ENCODE measurements around the gene GNS. TPM values are rescaled to one million over a fixed set of nuclear protein-coding genes. Genes with fewer than 3 reads are reported as not detected.
"Not testable (repeated sequence)": the region's sequence is repeated elsewhere in the genome, so short reads cannot be mapped to it uniquely, and the experiment has no call there.

GNS gene
- total and polyA plus RNA-seq, 5 experiments from 2014 or later: 30.1 to 39.8 (median 36.3) TPM

GRCh38 chr12:64706306-64706705 is 52.9 kb downstream of the GNS start:
- POLR2A ChIA-PET: interaction anchor here (1.1 kb wide), 1 partner anchor 121 kb away, joined by 5 read pairs; no protein-coding TSS in a partner anchor
- H3K4me3 Mint-ChIP-seq: no peak overlapping the region

DNA sequence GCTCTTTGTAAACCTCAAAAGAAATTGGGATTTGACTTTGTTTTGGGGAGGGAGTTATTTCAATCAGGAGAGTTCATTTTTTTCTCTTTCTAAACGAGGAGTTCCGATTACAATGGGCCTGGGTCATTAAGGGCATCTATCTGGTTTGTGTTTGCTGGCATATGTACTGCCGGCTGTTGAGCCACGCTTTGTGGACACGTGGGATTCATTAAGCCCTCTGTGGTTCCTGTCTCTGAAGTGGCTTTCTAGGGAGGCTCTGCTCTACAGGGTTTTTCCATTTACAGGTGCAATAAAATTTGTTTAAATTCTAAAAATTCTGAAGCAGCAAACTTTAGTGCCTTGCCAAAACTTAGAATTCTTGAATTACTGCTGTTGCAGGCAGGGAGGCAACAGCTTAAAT is 57.9 kb downstream of the GNS start:
- no peak for DNase-seq
- peak; percentile 42 to 45 for ATAC-seq
- POLR2A ChIA-PET: interaction anchor here (0.6 to 1.6 kb wide), 4 partner anchors 24 to 152 kb away, joined by 3 to 11 read pairs (median 3); partner anchors contain the start of gene RASSF3
- H3K4me1 Mint-ChIP-seq: peaks cover 29 to 59% (median 49%) of the 10 kb centered on the region in 4 donors
- H3K27me3 Mint-ChIP-seq: no peaks in the 10 kb centered on the region
- H3K9me3 Mint-ChIP-seq: no peaks in the 10 kb centered on the region
- peak overlapping the region; percentile 78 to 93 (median 88) for H3K27ac Mint-ChIP-seq
- peak overlapping the region in 9 of 10 donors; percentile 27 to 76 (median 62) for H3K4me3 Mint-ChIP-seq
- peaks cover 4 to 43% (median 10%) of the 10 kb centered on the region in 3 donors for H3K36me3 Mint-ChIP-seq

More at GRCh38 chr12:64706306-64706705, 52.9 kb downstream of the GNS start:
- Mint-ChIP-seq H3K27me3 (no peaks in the 10 kb centered on the region), H3K4me1 (peaks cover 13 to 33% (median 16%) of the 10 kb centered on the region in 4 donors), H3K9me3 (no peaks in the 10 kb centered on the region), H3K36me3 (peaks cover 0 to 7% (median 2%) of the 10 kb centered on the region in 3 donors), H3K27ac (peak overlapping the region in 6 of 10 donors; percentile 3 to 63 (median 44))
- ATAC-seq (no peak), DNase-seq (no peak)

- Mint-ChIP-seq H3K36me3 (peaks cover 4 to 50% (median 10%) of the 10 kb centered on the region in 3 donors), H3K27me3 (no peaks in the 10 kb centered on the region), H3K4me3 (peak overlapping the region in 9 of 10 donors; percentile 11 to 76 (median 62)), H3K4me1 (peaks cover 31 to 63% (median 56%) of the 10 kb centered on the region in 4 donors), H3K27ac (peak overlapping the region; percentile 78 to 93 (median 88)), H3K9me3 (no peaks in the 10 kb centered on the region)
- DNase-seq (no peak), ATAC-seq (peak in 1 of 2 donors; percentile 7)
- POLR2A ChIA-PET: interaction anchor here (0.5 to 1.6 kb wide), 6 partner anchors 24 to 303 kb away, joined by 3 to 11 read pairs (median 3); partner anchors contain the start of gene RASSF3
Observed at GRCh38 chr12:64700532-64700931, 58.7 kb downstream of the GNS start.

DNA sequence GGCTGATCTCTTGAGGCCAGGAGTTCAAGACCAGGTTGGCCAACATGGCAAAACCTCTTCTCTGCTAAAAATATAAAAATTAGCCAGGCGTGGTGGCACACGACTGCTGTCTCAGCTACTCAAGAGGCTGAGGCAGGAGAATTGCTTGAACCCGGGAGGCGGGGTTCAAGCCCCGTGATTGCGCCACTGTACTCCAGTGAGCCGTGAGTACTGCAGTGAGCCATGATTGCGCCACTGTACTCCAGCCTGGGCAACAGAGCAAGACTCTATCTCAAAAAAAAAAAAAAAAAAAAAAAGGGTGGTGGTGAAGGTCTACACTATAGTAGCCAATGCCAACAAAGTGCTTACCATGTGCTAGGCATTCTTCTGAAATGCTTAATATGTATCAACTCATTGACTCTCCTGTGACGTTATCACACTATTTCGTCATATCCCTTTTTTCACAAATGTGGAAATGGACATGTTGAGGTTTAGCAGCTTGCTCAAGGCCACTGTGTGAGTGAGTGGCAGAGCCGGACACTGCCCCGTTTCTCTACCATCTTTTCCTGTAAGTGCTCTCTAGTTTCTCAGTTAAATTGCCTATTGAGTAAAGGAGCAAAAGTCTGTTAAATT is 59.6 kb downstream of the GNS start:
- peak overlapping the region in 9 of 10 donors; percentile 48 to 89 (median 80) for H3K27ac Mint-ChIP-seq
- peaks cover 36 to 67% (median 64%) of the 10 kb centered on the region in 4 donors for H3K4me1 Mint-ChIP-seq
- peaks cover 10 to 59% (median 16%) of the 10 kb centered on the region in 3 donors for H3K36me3 Mint-ChIP-seq
- no peaks in the 10 kb centered on the region for H3K27me3 Mint-ChIP-seq
- DNase-seq (no peak), ATAC-seq (no peak)
- POLR2A ChIA-PET: interaction anchor here (0.6 to 4.9 kb wide), 7 partner anchors 16 to 873 kb away, joined by 3 to 52 read pairs (median 5); partner anchors contain the start of gene RASSF3
- H3K4me3 Mint-ChIP-seq: no peak overlapping the region
- no peaks in the 10 kb centered on the region for H3K9me3 Mint-ChIP-seq

DNA sequence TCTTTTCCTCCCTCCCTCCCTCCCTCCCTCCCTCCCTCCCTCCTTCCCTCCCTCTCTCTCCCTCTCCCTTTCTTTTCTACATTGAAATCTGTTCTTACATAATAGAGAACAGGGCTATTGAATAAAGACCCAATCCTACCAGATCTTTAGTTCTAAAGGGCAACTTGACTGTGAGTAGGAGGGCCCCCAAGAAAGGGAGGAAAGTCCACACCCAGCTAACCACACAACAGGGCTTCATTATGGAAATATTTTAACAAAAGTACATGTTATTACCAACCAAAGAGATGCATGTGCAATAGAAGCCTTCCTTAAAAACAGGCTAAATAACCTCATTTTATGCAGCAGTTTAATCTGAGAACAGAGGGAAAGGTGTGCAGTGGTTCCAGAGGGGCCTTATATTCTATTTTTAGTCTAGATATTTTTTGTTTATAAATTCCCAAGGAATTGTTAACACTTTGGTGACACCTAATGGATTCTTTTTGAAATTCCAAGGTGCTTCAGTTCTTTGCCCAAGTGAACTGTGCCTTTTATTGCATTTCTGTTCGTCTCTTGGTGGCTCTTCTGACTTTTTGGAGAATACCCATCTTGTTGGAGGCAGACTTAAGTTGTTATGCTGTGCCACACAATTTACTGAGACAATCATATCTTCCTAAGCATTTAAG is 63.0 kb downstream of the GNS start:
- H3K36me3 Mint-ChIP-seq: peaks cover 10 to 85% (median 32%) of the 10 kb centered on the region in 3 donors
- DNase-seq (no peak), ATAC-seq (peak in 1 of 2 donors; percentile 19)
- no peaks in the 10 kb centered on the region for H3K27me3 Mint-ChIP-seq
- H3K9me3 Mint-ChIP-seq: no peaks in the 10 kb centered on the region
- POLR2A ChIA-PET: interaction anchor here (0.8 to 23.1 kb wide), 7 partner anchors 13 to 147 kb away, joined by 3 to 684 read pairs (median 5); partner anchors contain the start of gene RASSF3
- peak overlapping the region; percentile 80 to 95 (median 90) for H3K27ac Mint-ChIP-seq
- H3K4me3 Mint-ChIP-seq: peak overlapping the region in 8 of 10 donors; percentile 0 to 63 (median 51)
- peaks cover 50 to 81% (median 80%) of the 10 kb centered on the region in 4 donors for H3K4me1 Mint-ChIP-seq

- H3K27me3 Mint-ChIP-seq: no peaks in the 10 kb centered on the region
- H3K36me3 Mint-ChIP-seq: peaks cover 10 to 80% (median 29%) of the 10 kb centered on the region in 3 donors
- H3K4me1 Mint-ChIP-seq: peaks cover 44 to 78% (median 75%) of the 10 kb centered on the region in 4 donors
- DNase-seq (no peak), ATAC-seq (no peak)
- POLR2A ChIA-PET: interaction anchor here (1.2 to 23.1 kb wide), 5 partner anchors 12 to 86 kb away, joined by 3 to 684 read pairs (median 8); partner anchors contain the start of gene RASSF3
- H3K27ac Mint-ChIP-seq: peak overlapping the region; percentile 75 to 95 (median 89)
- H3K4me3 Mint-ChIP-seq: peak overlapping the region in 6 of 10 donors; percentile 10 to 74 (median 26)
- H3K9me3 Mint-ChIP-seq: no peaks in the 10 kb centered on the region
Observed at GRCh38 chr12:64695550-64695949, 63.7 kb downstream of the GNS start.

- POLR2A ChIA-PET: interaction anchor here (0.6 to 23.1 kb wide), 11 partner anchors 8 to 146 kb away, joined by 3 to 684 read pairs (median 4); partner anchors contain the start of gene RASSF3
- peak overlapping the region; percentile 75 to 95 (median 89) for H3K27ac Mint-ChIP-seq
- H3K27me3 Mint-ChIP-seq: no peaks in the 10 kb centered on the region
- H3K9me3 Mint-ChIP-seq: no peaks in the 10 kb centered on the region
- ATAC-seq: no peak
- no peak for DNase-seq
- peak overlapping the region in 9 of 10 donors; percentile 8 to 77 (median 43) for H3K4me3 Mint-ChIP-seq
- H3K36me3 Mint-ChIP-seq: peaks cover 5 to 75% (median 27%) of the 10 kb centered on the region in 3 donors
- peaks cover 39 to 77% (median 76%) of the 10 kb centered on the region in 4 donors for H3K4me1 Mint-ChIP-seq
Observed at GRCh38 chr12:64694130-64695040, 64.8 kb downstream of the GNS start.

DNA sequence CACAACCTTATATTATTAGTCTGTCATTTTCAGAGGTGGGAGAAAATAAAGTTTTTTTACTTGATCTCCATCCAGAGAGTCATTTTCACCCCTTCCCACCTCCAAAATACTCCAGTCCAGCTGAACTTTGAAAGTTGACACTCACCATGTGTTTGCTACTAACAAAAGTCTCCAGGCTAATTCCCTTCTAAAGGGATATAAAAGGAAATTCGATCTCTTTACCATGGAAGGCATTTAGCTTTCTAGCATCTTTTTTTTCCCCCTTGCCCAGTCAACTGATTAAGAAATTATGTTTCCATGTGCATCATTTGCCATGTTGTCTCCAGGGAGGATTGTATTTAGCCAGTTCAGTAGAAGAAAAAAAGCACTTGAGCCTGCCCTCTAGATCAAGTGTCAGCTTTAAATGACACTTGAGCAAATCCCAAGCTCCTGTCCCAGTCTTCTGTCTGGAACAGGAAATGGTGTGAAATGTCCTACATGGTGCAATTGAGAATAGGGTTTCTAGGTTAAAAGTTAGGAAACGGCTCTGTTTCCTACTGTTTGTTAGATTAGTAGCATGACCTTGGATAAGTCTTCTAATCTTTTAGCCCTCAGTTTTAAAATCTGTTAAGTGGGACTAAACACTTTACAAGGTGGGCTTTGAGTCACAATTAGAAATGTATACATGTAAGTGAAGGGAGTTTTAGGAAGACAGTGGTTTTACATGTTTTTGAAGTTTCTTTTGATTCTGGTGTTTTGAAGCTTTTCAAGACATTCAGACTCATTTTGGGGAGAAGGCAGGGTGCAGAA is 67.2 kb downstream of the GNS start:
- H3K27ac Mint-ChIP-seq: peak overlapping the region; percentile 55 to 98 (median 92)
- DNase-seq (no peak), ATAC-seq (no peak)
- POLR2A ChIA-PET: interaction anchor here (1.0 to 23.1 kb wide), 4 partner anchors 9 to 80 kb away, joined by 3 to 684 read pairs (median 186); partner anchors contain the start of gene RASSF3
- no peaks in the 10 kb centered on the region for H3K9me3 Mint-ChIP-seq
- H3K4me3 Mint-ChIP-seq: peak overlapping the region in 9 of 10 donors; percentile 5 to 61 (median 46)
- H3K4me1 Mint-ChIP-seq: peaks cover 49 to 89% (median 86%) of the 10 kb centered on the region in 4 donors
- H3K27me3 Mint-ChIP-seq: no peaks in the 10 kb centered on the region
- peaks cover 10 to 76% (median 26%) of the 10 kb centered on the region in 3 donors for H3K36me3 Mint-ChIP-seq

DNA sequence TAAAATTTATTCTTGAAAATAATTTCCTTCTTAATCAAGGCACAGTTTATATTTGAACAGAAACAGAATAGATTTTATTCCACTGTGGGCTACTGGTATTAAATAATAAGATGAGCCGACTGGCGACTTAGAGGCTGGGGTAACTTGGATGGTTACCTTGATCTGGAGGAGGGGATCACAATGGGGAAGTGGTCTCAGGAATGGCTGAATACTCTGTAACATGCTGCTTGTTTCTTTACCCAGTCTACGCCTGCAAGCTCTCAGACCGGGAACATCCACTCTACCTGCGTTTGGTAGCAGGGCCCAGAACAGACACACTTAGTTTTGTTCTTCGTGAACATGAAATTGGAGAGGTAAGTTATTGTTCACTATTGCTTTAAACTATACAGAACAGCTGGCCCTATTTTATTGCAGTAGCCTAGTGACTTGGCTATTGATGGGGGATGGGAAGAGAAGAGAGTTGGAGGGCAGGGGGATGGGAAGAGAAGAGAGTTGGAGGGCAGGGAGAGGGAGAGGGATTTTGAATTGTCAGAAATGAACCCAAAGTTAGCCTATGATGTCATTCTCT is 67.9 kb downstream of the GNS start:
- Mint-ChIP-seq H3K4me1 (peaks cover 45 to 88% (median 80%) of the 10 kb centered on the region in 4 donors), H3K36me3 (peaks cover 10 to 75% (median 26%) of the 10 kb centered on the region in 3 donors)
- POLR2A ChIA-PET: interaction anchor here (0.6 to 23.1 kb wide), 5 partner anchors 8 to 79 kb away, joined by 3 to 684 read pairs (median 5); partner anchors contain the start of gene RASSF3

DNA sequence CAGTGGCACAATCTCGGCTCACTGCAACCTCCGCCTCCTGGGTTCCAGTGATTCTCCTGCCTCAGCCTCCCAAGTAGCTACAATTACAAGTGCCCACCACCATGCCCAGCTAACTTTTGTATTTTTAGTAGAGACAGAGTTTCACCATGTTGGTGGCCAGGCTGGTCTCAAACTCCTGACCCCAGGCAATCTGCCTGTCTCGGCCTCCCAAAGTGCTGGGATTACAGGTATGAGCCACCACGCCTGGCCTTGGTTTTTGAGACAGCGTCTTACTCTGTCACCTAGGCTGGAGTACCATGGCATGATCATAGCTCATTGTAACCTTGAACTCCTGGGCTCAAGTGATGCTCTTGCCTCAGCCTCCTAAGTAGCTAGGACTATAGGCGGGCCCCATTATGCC is 69.0 kb downstream of the GNS start:
- Mint-ChIP-seq H3K27ac (peak overlapping the region; percentile 25 to 98 (median 84)), H3K4me1 (peaks cover 41 to 88% (median 80%) of the 10 kb centered on the region in 4 donors), H3K36me3 (peaks cover 8 to 76% (median 32%) of the 10 kb centered on the region in 3 donors), H3K4me3 (peak overlapping the region in 5 of 10 donors; percentile 12 to 60 (median 26))
- H3K9me3 Mint-ChIP-seq, DNase-seq, H3K27me3 Mint-ChIP-seq, ATAC-seq: not testable (repeated sequence)
- POLR2A ChIA-PET: interaction anchor here (0.6 to 23.1 kb wide), 4 partner anchors 17 to 96 kb away, joined by 3 to 684 read pairs (median 186); partner anchors contain the start of gene RASSF3

More for the DNA sequence above, 67.9 kb downstream of the GNS start:
- Mint-ChIP-seq H3K9me3 (no peaks in the 10 kb centered on the region), H3K4me3 (peak overlapping the region in 8 of 10 donors; percentile 43 to 65 (median 58)), H3K27ac (peak overlapping the region; percentile 55 to 98 (median 92)), H3K27me3 (no peaks in the 10 kb centered on the region)
- ATAC-seq: no peak
- DNase-seq: no peak
